Stimulated activated CD8-positive, alpha-beta memory T cell treated with anti-CD3 and anti-CD28 coated beads, Interleukin-15, amount 100 ng/mL, for 1 hour (primary cell): Measurements from ENCODE around the gene TOPBP1.

Experiments used
- DNase-seq: peaks from one replicate; pipeline ENCODE4 v3.0.0-alpha.2; 2020; ENCODE audit warnings: low read depth

TOPBP1 gene

GRCh38 chr3:133607816-133608215, 53.9 kb downstream of the TOPBP1 start:
- no peak for DNase-seq

GRCh38 chr3:133606902-133607301, 54.8 kb downstream of the TOPBP1 start:
- no peak for DNase-seq

GRCh38 chr3:133606342-133606741, 55.4 kb downstream of the TOPBP1 start:
- DNase-seq: no peak

- no peak for DNase-seq
These were observed 61.1 kb downstream of the TOPBP1 start for GRCh38 chr3:133600572-133601081.

- no peak for DNase-seq
These were observed 62.5 kb downstream of the TOPBP1 start for GRCh38 chr3:133599280-133599679.

GRCh38 chr3:133598405-133598804, 63.3 kb downstream of the TOPBP1 start:
- DNase-seq: no peak

- no peak for DNase-seq
These were observed 66.4 kb downstream of the TOPBP1 start for GRCh38 chr3:133595341-133595740.

- DNase-seq: no peak
These were observed 68.5 kb downstream of the TOPBP1 start for GRCh38 chr3:133593243-133593642.

GRCh38 chr3:133592843-133593242, 68.9 kb downstream of the TOPBP1 start:
- no peak for DNase-seq

GRCh38 chr3:133591271-133591742, 70.4 kb downstream of the TOPBP1 start:
- DNase-seq: no peak

GRCh38 chr3:133589503-133589902, 72.2 kb downstream of the TOPBP1 start:
- DNase-seq: no peak

GRCh38 chr3:133588784-133589465, 72.8 kb downstream of the TOPBP1 start:
- no peak for DNase-seq

GRCh38 chr3:133588035-133588434, 73.7 kb downstream of the TOPBP1 start:
- DNase-seq: no peak

- no peak for DNase-seq
These were observed 78.3 kb downstream of the TOPBP1 start for GRCh38 chr3:133583396-133583795.

- no peak for DNase-seq
These were observed 83.1 kb downstream of the TOPBP1 start for GRCh38 chr3:133578548-133579191.

- DNase-seq: no peak
These were observed 85.6 kb downstream of the TOPBP1 start for GRCh38 chr3:133576169-133576568.

GRCh38 chr3:133575086-133575485, 86.7 kb downstream of the TOPBP1 start:
- no peak for DNase-seq

GRCh38 chr3:133574260-133574881, 87.4 kb downstream of the TOPBP1 start:
- DNase-seq: peak; percentile 18

GRCh38 chr3:133573629-133574194, 88.0 kb downstream of the TOPBP1 start, which contains the start of gene CDV3:
Gene CDV3 (plus strand): TSS chr3:133573686. CDS start chr3:133574045, 359 bp downstream.
- no peak for DNase-seq

GRCh38 chr3:133573054-133573628, 88.6 kb downstream of the TOPBP1 start:
- peak; percentile 100 for DNase-seq

- DNase-seq: no peak
These were observed 89.3 kb downstream of the TOPBP1 start for GRCh38 chr3:133572158-133573053.
